ENCODE measurements around the gene LRIG1. TPM values are rescaled to one million over a fixed set of nuclear protein-coding genes. Genes with fewer than 3 reads are reported as not detected.
A peak's percentile ranks its signal among the peaks of the same experiment; 100 is the strongest.

LRIG1 gene
- total RNA-seq, 1 donor, result 14.1 TPM

DNA sequence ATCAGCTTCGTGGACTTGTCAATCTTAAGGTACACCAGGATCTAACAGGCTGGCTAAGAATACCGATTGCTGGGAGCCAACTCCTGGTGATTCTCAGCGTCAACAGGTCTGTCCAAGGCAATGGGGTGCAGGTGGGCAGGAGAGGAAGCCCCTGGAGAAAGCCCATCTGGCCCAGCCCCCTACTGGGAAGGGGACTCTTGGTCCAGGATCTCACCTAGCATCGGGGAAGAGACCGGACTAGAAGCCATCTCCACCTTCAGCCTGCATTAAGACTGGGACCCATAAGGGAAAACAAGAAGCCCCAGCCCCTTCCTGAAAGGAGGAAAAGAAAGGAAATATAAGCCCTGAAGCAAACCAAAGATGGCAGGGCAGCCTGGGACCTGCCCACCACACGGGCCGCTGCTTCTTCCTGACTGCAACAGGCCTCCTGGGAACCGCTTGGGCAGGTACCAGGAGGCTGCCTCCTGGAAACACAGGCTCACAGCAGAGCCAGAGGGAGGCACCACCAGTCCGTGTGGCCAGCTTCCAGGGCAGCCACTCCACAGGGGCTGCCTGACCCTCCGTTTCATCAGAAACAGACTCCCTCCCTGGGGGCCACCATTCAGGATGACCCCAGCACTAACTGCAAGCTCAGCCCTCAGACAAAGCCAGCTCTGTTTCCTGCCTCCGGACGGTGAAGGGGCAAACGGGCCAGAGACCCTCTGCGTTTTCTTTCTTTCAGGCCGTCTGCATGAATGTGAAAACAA lies 100.2 kb downstream of the LRIG1 start:
- Histone ChIP-seq H3K9me3 (ENCODE audit: low read depth, low read length) (no peaks in the 10 kb centered on the region), H3K79me2 (ENCODE audit: insufficient read depth, low read length) (no peaks in the 10 kb centered on the region), H3K36me3 (ENCODE audit: insufficient read depth, low read length) (no peaks in the 10 kb centered on the region), H3K4me3 (ENCODE audit: insufficient read depth, low read length) (no peak overlapping the region), H3K4me1 (ENCODE audit: insufficient read depth, low read length) (peaks cover 14% of the 10 kb centered on the region), H3K27me3 (ENCODE audit: insufficient read depth, low read length) (no peaks in the 10 kb centered on the region), H3K4me2 (ENCODE audit: insufficient read depth, low read length) (no peak overlapping the region), H3K27ac (ENCODE audit: low read depth, low read length) (no peak overlapping the region), H4K20me1 (ENCODE audit: insufficient read depth, low read length) (no peaks in the 10 kb centered on the region), H2AFZ (ENCODE audit: low read length) (no peak overlapping the region)
- no peak for DNase-seq (ENCODE audit: insufficient read length, low spot score, missing footprints)
- TF ChIP-seq, protein P1, sequence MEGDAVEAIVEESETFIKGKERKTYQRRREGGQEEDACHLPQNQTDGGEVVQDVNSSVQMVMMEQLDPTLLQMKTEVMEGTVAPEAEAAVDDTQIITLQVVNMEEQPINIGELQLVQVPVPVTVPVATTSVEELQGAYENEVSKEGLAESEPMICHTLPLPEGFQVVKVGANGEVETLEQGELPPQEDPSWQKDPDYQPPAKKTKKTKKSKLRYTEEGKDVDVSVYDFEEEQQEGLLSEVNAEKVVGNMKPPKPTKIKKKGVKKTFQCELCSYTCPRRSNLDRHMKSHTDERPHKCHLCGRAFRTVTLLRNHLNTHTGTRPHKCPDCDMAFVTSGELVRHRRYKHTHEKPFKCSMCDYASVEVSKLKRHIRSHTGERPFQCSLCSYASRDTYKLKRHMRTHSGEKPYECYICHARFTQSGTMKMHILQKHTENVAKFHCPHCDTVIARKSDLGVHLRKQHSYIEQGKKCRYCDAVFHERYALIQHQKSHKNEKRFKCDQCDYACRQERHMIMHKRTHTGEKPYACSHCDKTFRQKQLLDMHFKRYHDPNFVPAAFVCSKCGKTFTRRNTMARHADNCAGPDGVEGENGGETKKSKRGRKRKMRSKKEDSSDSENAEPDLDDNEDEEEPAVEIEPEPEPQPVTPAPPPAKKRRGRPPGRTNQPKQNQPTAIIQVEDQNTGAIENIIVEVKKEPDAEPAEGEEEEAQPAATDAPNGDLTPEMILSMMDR (IDR thresholded peaks at IDR 0.05; ENCODE audit: extremely low read depth, low read depth, low read length), result no peak

DNA sequence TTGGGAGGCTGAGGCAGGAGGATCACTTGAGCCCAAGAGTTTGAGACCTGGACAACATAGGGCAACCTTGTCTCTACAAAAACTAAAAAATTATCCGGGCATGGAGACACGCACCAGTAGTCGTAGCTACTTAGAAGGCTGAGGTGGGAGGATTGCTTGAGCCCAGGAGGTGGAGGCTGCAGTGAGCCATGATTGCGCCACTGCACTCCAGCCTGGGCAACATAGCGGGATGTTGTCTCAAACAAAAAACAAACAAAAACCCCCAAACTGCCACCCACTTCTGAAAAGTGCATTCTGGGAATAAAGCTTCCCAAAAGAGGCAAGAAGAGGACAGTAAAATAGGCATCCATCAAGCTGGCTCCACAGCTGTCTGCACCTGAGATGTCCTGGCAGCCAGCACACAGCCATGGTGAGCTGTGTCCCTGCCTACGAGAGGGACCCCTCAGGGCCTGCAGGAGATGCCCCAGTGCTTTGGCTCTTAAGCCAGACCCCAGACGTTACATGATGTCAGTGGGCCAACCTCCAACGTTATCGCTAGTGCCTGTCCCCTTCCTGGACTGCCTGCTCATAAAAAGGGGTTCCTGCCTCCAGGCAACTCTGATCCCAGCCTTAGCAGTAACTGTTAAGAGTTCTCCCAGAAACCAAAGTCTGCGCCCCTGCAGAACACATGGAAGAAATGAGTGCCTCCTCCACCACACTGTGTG lies 101.1 kb downstream of the LRIG1 start:
- Histone ChIP-seq H3K9me3 (ENCODE audit: low read depth, low read length) (no peaks in the 10 kb centered on the region), H3K27me3 (ENCODE audit: insufficient read depth, low read length) (no peaks in the 10 kb centered on the region), H3K79me2 (ENCODE audit: insufficient read depth, low read length) (no peaks in the 10 kb centered on the region), H2AFZ (ENCODE audit: low read length) (no peak overlapping the region), H3K4me3 (ENCODE audit: insufficient read depth, low read length) (no peak overlapping the region), H3K4me2 (ENCODE audit: insufficient read depth, low read length) (no peak overlapping the region), H3K4me1 (ENCODE audit: insufficient read depth, low read length) (peaks cover 21% of the 10 kb centered on the region), H4K20me1 (ENCODE audit: insufficient read depth, low read length) (no peaks in the 10 kb centered on the region), H3K36me3 (ENCODE audit: insufficient read depth, low read length) (no peaks in the 10 kb centered on the region), H3K27ac (ENCODE audit: low read depth, low read length) (no peak overlapping the region)
- no peak for DNase-seq (ENCODE audit: insufficient read length, low spot score, missing footprints)
- TF ChIP-seq, protein P1 (IDR thresholded peaks at IDR 0.05; ENCODE audit: extremely low read depth, low read depth, low read length), result no peak

DNA sequence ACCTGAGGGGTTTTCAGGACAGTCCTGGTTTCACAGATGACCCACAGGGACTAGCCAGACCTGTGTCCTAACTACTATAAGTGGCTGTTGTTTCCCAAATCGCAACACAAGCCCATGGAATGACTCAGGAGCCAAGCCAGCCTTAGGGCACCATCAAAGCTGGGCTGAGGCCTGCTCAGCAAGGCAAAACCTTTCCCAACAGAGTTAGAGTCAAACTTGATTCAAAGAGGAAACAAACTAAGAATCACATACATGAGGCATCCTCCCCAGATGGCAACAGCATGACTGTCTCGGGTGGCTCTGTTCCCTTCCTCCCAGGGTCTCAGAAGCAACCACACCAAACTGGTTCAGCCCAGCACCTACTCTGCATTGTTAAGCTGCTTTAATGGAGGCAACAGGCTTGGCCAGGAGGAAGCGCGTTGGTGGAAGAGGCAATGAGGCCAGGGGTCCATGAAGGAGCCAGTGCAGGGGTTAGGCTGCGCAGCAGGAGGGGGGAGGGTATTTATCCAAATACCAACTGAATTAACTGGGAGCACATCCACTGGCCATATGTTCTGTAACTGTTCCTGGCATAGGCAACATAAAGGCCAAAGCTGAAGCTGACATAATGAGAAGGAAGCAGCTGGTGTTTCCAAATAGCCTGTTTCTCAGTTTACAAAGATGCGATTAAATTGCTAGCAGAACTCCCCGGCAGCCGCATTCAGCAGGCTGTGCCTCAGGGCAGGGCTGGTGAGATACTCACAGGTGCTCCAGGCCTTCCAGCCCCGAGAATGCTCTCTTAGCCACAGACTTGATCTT lies 102.4 kb downstream of the LRIG1 start:
- peak; percentile 53 for DNase-seq (ENCODE audit: insufficient read length, low spot score, missing footprints)
- Histone ChIP-seq H3K27me3 (ENCODE audit: insufficient read depth, low read length) (no peaks in the 10 kb centered on the region), H2AFZ (ENCODE audit: low read length) (no peak overlapping the region), H3K79me2 (ENCODE audit: insufficient read depth, low read length) (no peaks in the 10 kb centered on the region), H3K27ac (ENCODE audit: low read depth, low read length) (no peak overlapping the region), H3K36me3 (ENCODE audit: insufficient read depth, low read length) (no peaks in the 10 kb centered on the region), H3K9me3 (ENCODE audit: low read depth, low read length) (no peaks in the 10 kb centered on the region), H4K20me1 (ENCODE audit: insufficient read depth, low read length) (no peaks in the 10 kb centered on the region), H3K4me2 (ENCODE audit: insufficient read depth, low read length) (no peak overlapping the region), H3K4me3 (ENCODE audit: insufficient read depth, low read length) (no peak overlapping the region), H3K4me1 (ENCODE audit: insufficient read depth, low read length) (peaks cover 32% of the 10 kb centered on the region)
- TF ChIP-seq, protein P1 (IDR thresholded peaks at IDR 0.05; ENCODE audit: extremely low read depth, low read depth, low read length), result no peak

Measured in osteoblast (primary cell).